BLaER1 treated with 17β-estradiol and CSF1 and Interleukin-3, amounts not matched to agents 10 nM and 100 nM (cell line): ENCODE data around the gene CCR6.
A peak's percentile ranks its signal among the peaks of the same experiment; 100 is the strongest.

Experiments
- H3K27ac ChIP-seq, 11 experiments: shearing (Covaris generic); formaldehyde crosslinking; 2 replicates each; pipeline ENCODE4 v1.8.1; 2022
- H3K27me3 ChIP-seq, 11 experiments: shearing (Covaris generic); formaldehyde crosslinking; 2 replicates each; pipeline ENCODE4 v1.8.1; 2022
- H3K36me3 ChIP-seq, 11 experiments: shearing (Covaris generic); formaldehyde crosslinking; 2 replicates each; pipeline ENCODE4 v1.8.1; 2022
- H3K4me1 ChIP-seq, 10 experiments: shearing (Covaris generic); formaldehyde crosslinking; 2 replicates each; pipeline ENCODE4 v1.8.1; 2022
- H3K4me2 ChIP-seq, 11 experiments: shearing (Covaris generic); formaldehyde crosslinking; 2 replicates each; pipeline ENCODE4 v1.8.1; 2022
- H3K4me3 ChIP-seq, 10 experiments: shearing (Covaris generic); formaldehyde crosslinking; 2 replicates each; pipeline ENCODE4 v1.8.1; 2022
- H3K9ac ChIP-seq, 11 experiments: shearing (Covaris generic); formaldehyde crosslinking; 2 replicates each; pipeline ENCODE4 v1.8.1; 2022
- H3K9me3 ChIP-seq, 11 experiments: shearing (Covaris generic); formaldehyde crosslinking; replicated peaks in 1 of 11; 2 replicates each; pipeline ENCODE4 v1.8.1; 2022
- H4K20me1 ChIP-seq, 11 experiments: shearing (Covaris generic); formaldehyde crosslinking; 2 replicates each; pipeline ENCODE4 v1.8.1; 2022
- Cebpa-rat ChIP-seq, 11 experiments: shearing (Covaris generic); IDR thresholded peaks; 2 replicates each; pipeline ENCODE4 v1.8.1; 2022

CCR6 gene

GRCh38 chr6:167102318-167102717 lies 20.6 kb upstream of the CCR6 start:
- peak overlapping the region in 9 of 11 experiments; percentile 52 to 88 (median 82); a peak in 17 of 22 replicates for H3K4me2 ChIP-seq
- H3K4me3 ChIP-seq, result no peak overlapping the region
- peaks cover 8 to 74% (median 62%) of the 10 kb centered on the region in 10 experiments for H3K4me1 ChIP-seq
- TF ChIP-seq Cebpa-rat (IDR thresholded peaks at IDR 0.05), result no peak
- no peaks in the 10 kb centered on the region; a peak in 1 of 22 replicates for H3K36me3 ChIP-seq
- H3K9ac ChIP-seq, result no peak overlapping the region; a peak in 1 of 22 replicates
- H4K20me1 ChIP-seq, result no peaks in the 10 kb centered on the region
- peak overlapping the region in 4 of 11 experiments; percentile 33 to 52 (median 42); a peak in 6 of 22 replicates for H3K27ac ChIP-seq
- peaks cover 15 to 32% (median 25%) of the 10 kb centered on the region in 11 experiments for H3K9me3 ChIP-seq
- no peaks in the 10 kb centered on the region for H3K27me3 ChIP-seq

GRCh38 chr6:167103041-167103891 lies 19.6 kb upstream of the CCR6 start:
- H3K27ac ChIP-seq, result peak overlapping the region in 5 of 11 experiments; percentile 20 to 52 (median 36); a peak in 8 of 22 replicates
- H3K4me2 ChIP-seq, result peak overlapping the region; percentile 4 to 88 (median 73); a peak in 21 of 22 replicates
- H3K9me3 ChIP-seq, result peaks cover 15 to 34% (median 30%) of the 10 kb centered on the region in 11 experiments
- no peaks in the 10 kb centered on the region; a peak in 1 of 22 replicates for H3K36me3 ChIP-seq
- H4K20me1 ChIP-seq, result no peaks in the 10 kb centered on the region
- H3K9ac ChIP-seq, result peak overlapping the region in 4 of 11 experiments; percentile 3 to 24 (median 18); a peak in 3 of 22 replicates
- H3K4me1 ChIP-seq, result peaks cover 8 to 64% (median 53%) of the 10 kb centered on the region in 10 experiments
- no peaks in the 10 kb centered on the region for H3K27me3 ChIP-seq
- no peak overlapping the region for H3K4me3 ChIP-seq
- no peak for TF ChIP-seq Cebpa-rat (IDR thresholded peaks at IDR 0.05)

GRCh38 chr6:167104388-167104787 lies 18.5 kb upstream of the CCR6 start:
- Histone ChIP-seq H3K36me3 (no peaks in the 10 kb centered on the region; a peak in 1 of 22 replicates), H3K27me3 (no peaks in the 10 kb centered on the region), H3K27ac (no peak overlapping the region), H4K20me1 (no peaks in the 10 kb centered on the region), H3K9ac (no peak overlapping the region), H3K4me2 (peak overlapping the region in 7 of 11 experiments; percentile 67 to 88 (median 82); a peak in 11 of 22 replicates), H3K4me3 (no peak overlapping the region), H3K9me3 (peaks cover 15 to 34% (median 30%) of the 10 kb centered on the region in 11 experiments), H3K4me1 (peaks cover 8 to 53% (median 42%) of the 10 kb centered on the region in 10 experiments)
- no peak for TF ChIP-seq Cebpa-rat (IDR thresholded peaks at IDR 0.05)

GRCh38 chr6:167105060-167105459 lies 17.8 kb upstream of the CCR6 start:
- Histone ChIP-seq H3K27me3 (no peaks in the 10 kb centered on the region), H3K4me1 (peaks cover 8 to 53% (median 41%) of the 10 kb centered on the region in 10 experiments), H3K4me3 (no peak overlapping the region), H3K9me3 (peaks cover 15 to 34% (median 30%) of the 10 kb centered on the region in 11 experiments), H4K20me1 (no peaks in the 10 kb centered on the region), H3K9ac (no peak overlapping the region), H3K4me2 (no peak overlapping the region), H3K27ac (no peak overlapping the region), H3K36me3 (no peaks in the 10 kb centered on the region; a peak in 1 of 22 replicates)
- no peak for TF ChIP-seq Cebpa-rat (IDR thresholded peaks at IDR 0.05)

GRCh38 chr6:167106406-167106805 lies 16.5 kb upstream of the CCR6 start:
- Histone ChIP-seq H3K4me1 (peaks cover 8 to 53% (median 43%) of the 10 kb centered on the region in 10 experiments), H3K27me3 (no peaks in the 10 kb centered on the region), H3K9me3 (peaks cover 15 to 34% (median 30%) of the 10 kb centered on the region in 11 experiments), H3K4me2 (no peak overlapping the region), H4K20me1 (no peaks in the 10 kb centered on the region), H3K36me3 (no peaks in the 10 kb centered on the region; a peak in 1 of 22 replicates), H3K4me3 (no peak overlapping the region), H3K27ac (no peak overlapping the region), H3K9ac (no peak overlapping the region)
- no peak for TF ChIP-seq Cebpa-rat (IDR thresholded peaks at IDR 0.05)

DNA sequence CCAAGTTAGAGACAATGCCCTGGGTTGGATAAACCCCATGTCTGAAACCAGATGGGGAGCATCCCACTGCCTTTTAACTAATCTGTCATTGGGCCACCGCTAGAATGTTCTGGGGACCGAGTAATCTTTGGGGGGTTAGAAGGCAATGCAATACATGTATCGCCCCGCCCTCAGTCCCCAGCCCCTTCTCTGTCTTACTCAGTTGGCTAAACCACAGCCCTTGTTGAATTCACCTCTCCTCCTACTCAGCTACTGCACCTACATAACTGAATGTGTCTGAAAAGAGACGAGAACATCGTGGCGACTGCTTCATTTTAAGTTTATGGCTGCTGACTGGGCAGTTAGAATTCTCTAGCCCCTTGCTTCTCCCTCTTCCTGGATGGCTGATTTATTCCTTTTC lies 15.1 kb upstream of the CCR6 start:
- no peak overlapping the region for H3K9ac ChIP-seq
- no peak overlapping the region for H3K4me2 ChIP-seq
- peaks cover 0 to 12% (median 0%) of the 10 kb centered on the region in 11 experiments; a peak in 4 of 22 replicates for H3K27me3 ChIP-seq
- no peak for TF ChIP-seq Cebpa-rat (IDR thresholded peaks at IDR 0.05)
- no peak overlapping the region for H3K27ac ChIP-seq
- no peaks in the 10 kb centered on the region for H4K20me1 ChIP-seq
- H3K4me1 ChIP-seq, result peaks cover 8 to 53% (median 48%) of the 10 kb centered on the region in 10 experiments
- no peaks in the 10 kb centered on the region; a peak in 1 of 22 replicates for H3K36me3 ChIP-seq
- peaks cover 15 to 34% (median 30%) of the 10 kb centered on the region in 11 experiments for H3K9me3 ChIP-seq
- no peak overlapping the region for H3K4me3 ChIP-seq

DNA sequence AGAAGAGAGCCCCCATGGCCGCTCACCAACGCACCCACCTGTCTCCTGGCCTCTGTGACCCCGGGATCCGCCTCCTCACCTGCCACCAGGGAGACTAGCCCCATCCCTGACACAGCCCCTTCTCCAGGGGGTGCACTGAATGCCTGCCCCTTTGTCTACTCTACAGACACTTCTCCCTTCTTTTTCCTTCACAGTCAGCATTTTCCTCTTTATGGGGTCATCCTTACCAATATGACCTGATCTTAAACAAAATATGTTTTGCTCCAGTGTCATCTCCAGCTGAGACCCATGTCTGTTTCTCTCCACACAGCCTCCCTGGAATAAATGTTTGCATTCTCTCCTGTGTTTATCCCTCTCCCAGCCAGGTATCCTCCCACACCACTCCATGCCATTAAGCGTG lies 14.6 kb upstream of the CCR6 start:
- H3K27me3 ChIP-seq, result peaks cover 0 to 17% (median 0%) of the 10 kb centered on the region in 11 experiments; a peak in 4 of 22 replicates
- peaks cover 15 to 34% (median 30%) of the 10 kb centered on the region in 11 experiments for H3K9me3 ChIP-seq
- H3K4me1 ChIP-seq, result peaks cover 8 to 53% (median 48%) of the 10 kb centered on the region in 10 experiments
- no peak overlapping the region for H3K4me3 ChIP-seq
- H3K9ac ChIP-seq, result no peak overlapping the region
- no peak overlapping the region for H3K27ac ChIP-seq
- TF ChIP-seq Cebpa-rat (IDR thresholded peaks at IDR 0.05), result no peak
- no peaks in the 10 kb centered on the region for H4K20me1 ChIP-seq
- no peak overlapping the region for H3K4me2 ChIP-seq
- H3K36me3 ChIP-seq, result no peaks in the 10 kb centered on the region; a peak in 1 of 22 replicates

GRCh38 chr6:167109651-167110050 lies 13.2 kb upstream of the CCR6 start:
- Histone ChIP-seq H3K27me3 (peaks cover 0 to 30% (median 0%) of the 10 kb centered on the region in 11 experiments; a peak in 5 of 22 replicates), H3K4me2 (peak overlapping the region in 5 of 11 experiments; percentile 10 to 86 (median 20); a peak in 4 of 22 replicates), H3K9ac (no peak overlapping the region), H3K27ac (no peak overlapping the region), H3K9me3 (peaks cover 15 to 34% (median 27%) of the 10 kb centered on the region in 11 experiments), H4K20me1 (no peaks in the 10 kb centered on the region), H3K36me3 (no peaks in the 10 kb centered on the region; a peak in 1 of 22 replicates), H3K4me1 (peaks cover 16 to 53% (median 50%) of the 10 kb centered on the region in 10 experiments), H3K4me3 (no peak overlapping the region)
- TF ChIP-seq Cebpa-rat (IDR thresholded peaks at IDR 0.05), result no peak

- peaks cover 21 to 73% (median 68%) of the 10 kb centered on the region in 10 experiments for H3K4me1 ChIP-seq
- no peak for TF ChIP-seq Cebpa-rat (IDR thresholded peaks at IDR 0.05)
- no peaks in the 10 kb centered on the region for H4K20me1 ChIP-seq
- H3K27me3 ChIP-seq, result peaks cover 0 to 44% (median 0%) of the 10 kb centered on the region in 11 experiments; a peak in 6 of 22 replicates
- no peak overlapping the region for H3K27ac ChIP-seq
- no peaks in the 10 kb centered on the region; a peak in 1 of 22 replicates for H3K36me3 ChIP-seq
- peak overlapping the region in 8 of 11 experiments; percentile 35 to 94 (median 86); a peak in 15 of 22 replicates for H3K4me2 ChIP-seq
- H3K9me3 ChIP-seq, result peaks cover 7 to 15% (median 8%) of the 10 kb centered on the region in 11 experiments
- H3K9ac ChIP-seq, result no peak overlapping the region
- H3K4me3 ChIP-seq, result no peak overlapping the region
Observed at GRCh38 chr6:167111597-167111996, 11.3 kb upstream of the CCR6 start.
